GM12872 (cell line): ENCODE results near the gene CLCN3.

ENCODE experiments used
- CTCF ChIP-seq: IDR thresholded peaks from 3 replicates; pipeline ENCODE4 v1.5.1; 2011; ENCODE audit warnings: low read depth, mild to moderate bottlenecking, low read length, moderate library complexity; ENCODE audit not compliant: insufficient read depth

The CLCN3 gene

DNA sequence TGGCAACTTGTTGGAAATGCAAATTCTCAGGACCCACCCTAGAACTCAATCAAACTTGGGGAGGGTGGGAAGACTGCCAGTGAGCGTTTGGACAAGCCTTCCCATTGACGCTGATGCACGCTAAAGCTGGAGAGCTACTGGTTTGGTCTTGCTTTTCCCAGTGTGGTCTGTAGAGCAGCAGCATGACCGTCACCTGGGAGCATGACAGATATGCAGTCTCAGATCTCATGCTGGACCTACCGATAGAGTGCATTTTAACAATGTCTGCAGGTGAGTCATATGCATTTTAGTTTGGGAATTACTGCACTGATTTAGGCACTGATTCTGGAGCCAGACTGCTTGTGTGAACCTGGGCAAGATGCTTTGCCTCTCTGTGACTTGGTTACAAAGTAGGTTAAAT lies 110.2 kb downstream of the CLCN3 start:
- TF ChIP-seq CTCF = no peak

DNA sequence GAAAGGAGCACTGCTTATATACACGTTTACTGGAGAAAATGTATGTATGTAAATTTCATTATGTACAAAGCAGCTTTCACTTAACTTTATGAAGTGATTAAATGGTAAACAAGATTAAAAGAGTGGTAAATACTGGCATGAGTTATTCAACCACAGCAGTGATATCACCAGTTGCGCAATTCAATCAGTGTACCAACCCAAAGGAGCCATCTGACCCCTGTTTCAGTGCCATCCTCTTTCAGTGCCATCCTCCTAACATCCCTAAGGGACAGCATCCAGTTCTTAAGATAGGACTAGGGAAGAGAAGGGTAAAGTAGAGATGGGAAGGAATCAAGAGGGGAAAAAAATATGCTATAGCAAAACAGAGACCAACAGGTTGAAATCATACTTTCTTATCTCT lies 121.2 kb downstream of the CLCN3 start:
- no peak for TF ChIP-seq CTCF

DNA sequence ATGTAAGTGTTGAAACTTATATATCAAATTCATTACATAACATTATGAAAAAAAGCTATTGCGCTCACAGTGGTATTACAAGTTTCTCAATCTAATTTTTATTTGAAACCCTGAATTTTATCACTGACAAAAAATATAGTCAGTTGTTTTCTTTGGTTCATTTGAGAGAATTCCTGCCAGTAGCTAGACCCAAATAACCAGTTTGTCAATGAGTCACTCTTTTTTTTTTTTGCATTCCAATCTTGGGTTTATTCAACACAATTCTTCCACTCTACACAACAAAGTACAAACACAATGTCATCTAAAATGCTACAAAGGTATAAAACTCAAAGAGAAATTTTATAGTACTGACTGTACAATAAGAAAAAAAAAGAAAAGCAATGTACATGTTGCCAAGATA lies 124.2 kb downstream of the CLCN3 start:
- TF ChIP-seq CTCF = no peak

DNA sequence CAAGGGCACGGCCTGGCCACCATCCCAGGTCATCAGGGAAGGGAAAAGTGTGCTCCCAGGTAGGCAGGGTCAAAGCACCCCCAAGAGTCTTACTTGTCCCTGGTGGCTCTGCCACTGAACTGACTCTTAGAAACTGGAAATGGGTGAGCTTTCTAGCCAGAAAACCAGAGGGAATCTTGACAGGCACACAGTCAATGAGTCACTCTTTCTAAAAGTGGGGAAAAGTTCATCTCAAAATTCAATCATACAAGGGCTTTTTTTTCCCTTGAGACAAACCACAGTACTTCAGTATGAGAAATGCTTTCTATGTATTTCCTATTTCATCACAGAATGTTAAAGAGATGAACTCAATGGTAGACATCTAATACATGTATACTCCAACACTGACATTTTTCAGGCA lies 124.9 kb downstream of the CLCN3 start:
- no peak for TF ChIP-seq CTCF

- TF ChIP-seq CTCF = no peak
Observed at GRCh38 chr4:169756971-169757574, 136.7 kb downstream of the CLCN3 start.

GRCh38 chr4:169757575-169758184 lies 137.3 kb downstream of the CLCN3 start, which contains the start of gene HPF1:
Gene HPF1 (minus strand): TSS chr4:169757944. CDS start chr4:169757877, 67 bp downstream.
- no peak for TF ChIP-seq CTCF

DNA sequence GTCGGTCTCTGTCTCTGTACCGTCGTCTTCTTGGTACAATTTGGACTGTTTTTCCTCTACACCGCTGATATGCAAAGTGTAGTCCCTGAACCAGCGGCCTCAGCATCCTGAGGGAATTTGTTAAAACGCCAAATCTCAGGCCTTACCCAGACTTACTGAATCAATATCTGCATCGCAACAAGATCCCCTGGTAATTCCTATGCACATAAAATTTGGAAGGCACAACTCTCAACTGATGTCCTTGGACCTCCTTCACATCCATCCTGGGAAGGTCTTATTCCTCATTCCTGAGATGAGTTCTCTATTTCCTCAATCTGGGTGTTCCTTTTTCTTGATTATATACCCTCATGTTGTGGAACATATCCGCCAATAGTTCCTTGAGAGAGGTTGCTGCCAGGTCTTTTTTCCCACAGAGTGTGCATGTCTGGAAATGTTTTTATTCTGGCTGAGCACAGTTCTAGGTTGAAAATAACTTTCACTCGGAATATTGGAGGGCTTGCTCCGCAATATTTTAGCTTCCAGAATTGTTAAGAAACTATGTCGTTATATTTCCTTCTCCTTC lies 138.1 kb downstream of the CLCN3 start:
- no peak for TF ChIP-seq CTCF
